ENCODE data around the gene OXGR1. TPM values are rescaled to one million over a fixed set of nuclear protein-coding genes. Genes with fewer than 3 reads are reported as not detected.

OXGR1 gene
- polyA plus RNA-seq, 3 donors, result 3.6 to 4.6 (median 4.5) TPM

DNA sequence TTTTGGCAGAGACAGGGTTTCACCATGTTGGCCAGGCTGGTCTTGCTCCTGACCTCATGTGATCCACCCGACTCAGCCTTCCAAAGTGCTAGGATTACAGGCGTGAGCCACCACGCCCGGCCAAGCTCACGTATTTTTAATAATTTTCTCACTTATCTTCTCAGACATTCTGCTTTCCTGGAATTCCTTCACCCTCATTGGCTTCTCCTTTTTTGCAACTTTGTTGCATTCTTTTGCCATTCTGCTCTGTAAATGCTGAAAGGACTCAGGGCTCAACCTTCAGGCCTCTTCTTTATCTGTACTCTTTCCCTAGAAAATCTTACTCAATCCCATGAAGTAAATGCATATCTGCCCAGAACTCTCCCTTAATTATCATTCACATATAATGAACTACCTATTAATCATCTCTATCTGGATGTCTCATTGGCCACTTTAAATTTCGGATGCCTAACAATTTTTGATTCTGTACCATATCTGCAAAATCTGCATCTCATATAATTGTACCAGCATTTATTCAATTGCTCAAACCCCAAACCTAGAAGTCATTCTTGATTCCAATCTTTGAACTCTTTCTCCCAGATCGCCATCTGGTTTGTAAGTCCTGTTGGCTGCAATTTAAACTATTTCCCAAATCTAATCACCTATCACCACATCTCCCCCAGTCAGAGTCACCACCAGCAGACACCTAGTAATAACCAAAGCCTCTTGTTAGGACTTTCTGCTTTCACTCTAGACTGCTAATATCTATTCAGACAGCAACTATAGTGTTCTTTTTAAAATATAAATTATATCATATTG, 18.2 kb upstream of the OXGR1 start:
- no peak for DNase-seq (ENCODE audit: extremely low read depth in 1 of 11, low read depth in 9 of 11, low spot score in 4 of 11)

DNA sequence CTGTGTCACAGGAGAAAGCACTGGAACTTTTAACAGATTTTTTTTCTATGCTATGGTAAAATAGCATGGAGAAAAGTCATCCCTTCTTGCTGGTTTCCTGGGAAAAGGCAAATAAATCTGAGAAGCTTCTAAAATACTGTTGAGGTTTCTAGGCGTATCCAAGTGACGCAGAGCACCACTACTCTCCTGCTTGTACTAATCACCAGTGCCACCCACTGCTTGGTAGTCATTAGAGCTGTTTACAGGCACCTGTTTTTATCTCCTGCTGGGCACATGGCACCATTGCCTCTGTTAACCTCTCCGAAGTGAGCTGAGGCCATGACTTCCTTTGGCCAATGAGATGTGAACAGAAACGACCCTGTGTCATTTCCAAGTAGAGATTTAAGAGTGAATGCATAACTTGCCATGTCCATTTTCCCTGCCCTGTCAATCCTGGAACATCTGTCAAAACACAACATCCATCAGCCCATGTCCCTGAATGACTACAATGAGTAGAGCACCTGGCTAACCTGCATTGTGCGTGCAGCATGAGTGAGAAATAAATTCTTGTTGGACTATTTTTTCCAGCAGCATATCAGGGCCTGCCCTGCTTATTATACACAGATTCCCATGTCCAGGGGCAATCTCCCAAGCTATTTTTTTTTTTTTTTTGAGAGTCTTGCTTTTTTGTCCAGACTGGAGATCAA, 17.3 kb upstream of the OXGR1 start:
- DNase-seq (ENCODE audit: extremely low read depth in 1 of 11, low read depth in 9 of 11, low spot score in 4 of 11), result no peak

DNA sequence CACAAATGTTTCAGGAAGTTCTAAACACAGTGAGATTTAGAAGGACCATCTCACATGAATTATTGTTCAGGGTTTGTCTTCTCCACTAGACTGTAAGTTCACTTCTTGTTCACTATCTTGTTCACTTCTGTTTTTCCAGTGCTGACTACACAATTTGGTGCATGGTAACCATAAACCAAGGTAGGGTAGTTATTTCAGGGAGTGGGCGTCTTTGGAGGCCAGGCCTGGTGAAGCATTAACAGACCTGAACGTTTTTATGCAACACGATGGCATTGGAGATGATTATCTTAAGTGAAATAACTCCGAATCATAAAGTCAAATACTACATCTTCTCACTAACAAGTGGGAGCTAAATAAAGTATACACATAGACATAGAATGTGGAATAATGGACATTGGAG, 14.4 kb upstream of the OXGR1 start:
- no peak for DNase-seq (ENCODE audit: extremely low read depth in 1 of 11, low read depth in 9 of 11, low spot score in 4 of 11)

DNA sequence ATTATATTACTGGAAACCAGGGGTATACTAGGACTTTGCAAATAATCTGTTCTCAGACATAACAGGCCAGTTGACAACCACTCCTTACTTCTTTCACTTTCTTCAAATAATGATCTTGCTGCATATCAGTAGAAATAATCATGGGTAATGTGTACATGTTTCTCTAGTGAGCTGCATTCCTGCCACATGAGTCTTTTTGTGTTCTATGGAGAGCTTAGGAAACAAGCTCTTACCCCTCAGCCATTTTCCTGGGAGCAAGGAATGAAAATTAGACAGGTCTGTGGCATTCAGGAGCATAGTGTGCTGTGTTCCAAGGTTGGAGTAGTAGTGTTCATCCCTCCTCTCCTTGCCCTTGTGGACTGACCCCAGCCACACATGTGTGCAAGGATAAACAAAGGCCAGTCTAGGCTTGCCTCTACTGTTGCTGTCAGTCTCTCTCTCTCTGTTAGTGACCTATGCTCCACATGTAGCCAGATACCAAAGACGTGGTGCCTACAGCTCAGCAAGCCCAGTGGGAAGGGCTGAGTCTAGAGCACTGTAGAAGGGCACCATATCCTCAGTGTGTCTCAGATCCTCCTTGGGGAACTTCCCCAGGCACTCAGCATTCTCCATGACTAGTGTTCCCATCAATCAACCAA, 11.5 kb upstream of the OXGR1 start:
- DNase-seq (ENCODE audit: extremely low read depth in 1 of 11, low read depth in 9 of 11, low spot score in 4 of 11), result no peak

DNA sequence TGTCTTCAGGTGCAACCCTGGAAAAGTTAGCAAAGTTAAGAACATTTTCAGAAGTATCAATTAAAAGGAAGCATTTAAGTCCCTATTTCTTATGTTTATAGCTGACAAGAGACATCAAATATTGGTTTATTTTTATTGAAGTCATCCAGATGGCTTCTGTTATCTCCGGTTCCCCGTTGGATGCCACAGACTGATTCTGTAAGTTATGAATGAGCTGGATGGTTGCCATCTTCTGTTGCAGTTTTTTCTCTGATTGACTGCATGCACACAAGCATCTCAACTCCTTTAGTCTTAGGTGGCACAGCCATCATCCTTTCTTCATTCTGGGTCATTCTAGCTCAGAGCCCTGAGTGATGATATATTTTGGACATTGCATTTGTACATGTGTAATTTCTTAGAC, 10.6 kb upstream of the OXGR1 start:
- DNase-seq (ENCODE audit: extremely low read depth in 1 of 11, low read depth in 9 of 11, low spot score in 4 of 11), result no peak

DNA sequence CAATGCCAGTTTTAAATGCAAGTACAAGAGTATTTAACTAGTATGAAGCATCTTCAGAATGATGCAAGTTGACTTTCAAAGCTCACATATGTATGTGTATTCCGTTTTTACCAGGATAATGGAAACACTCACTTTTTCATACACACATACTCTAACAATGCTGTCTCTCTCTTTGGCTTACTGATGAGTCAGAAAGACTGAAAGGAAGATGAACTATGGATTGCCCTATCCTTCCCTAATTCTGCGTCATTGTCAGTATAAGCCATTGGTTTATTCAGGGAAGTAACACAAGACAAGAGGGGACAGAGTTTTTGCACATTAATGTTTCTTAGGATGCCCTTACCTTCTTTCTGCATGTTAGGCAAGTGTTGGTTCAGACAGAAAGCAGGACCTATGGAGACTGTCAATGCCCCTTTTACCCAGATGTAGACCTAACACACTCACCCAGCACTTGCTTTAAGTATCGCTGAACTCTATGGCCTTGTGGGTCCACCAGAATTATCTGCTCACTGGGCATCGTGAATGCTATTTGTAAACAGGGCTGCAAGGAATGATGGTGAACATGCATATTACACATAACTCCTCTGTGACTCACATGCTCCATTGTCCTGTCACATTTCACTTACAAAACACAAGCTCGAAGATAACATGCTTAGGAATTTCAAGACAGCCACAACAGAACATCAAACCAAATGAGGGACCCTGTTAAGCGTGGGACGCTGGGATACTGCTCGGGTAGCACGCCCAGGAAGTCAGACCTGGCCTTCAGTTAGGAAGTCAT, 10.0 kb upstream of the OXGR1 start:
- DNase-seq (ENCODE audit: extremely low read depth in 1 of 11, low read depth in 9 of 11, low spot score in 4 of 11), result no peak

DNA sequence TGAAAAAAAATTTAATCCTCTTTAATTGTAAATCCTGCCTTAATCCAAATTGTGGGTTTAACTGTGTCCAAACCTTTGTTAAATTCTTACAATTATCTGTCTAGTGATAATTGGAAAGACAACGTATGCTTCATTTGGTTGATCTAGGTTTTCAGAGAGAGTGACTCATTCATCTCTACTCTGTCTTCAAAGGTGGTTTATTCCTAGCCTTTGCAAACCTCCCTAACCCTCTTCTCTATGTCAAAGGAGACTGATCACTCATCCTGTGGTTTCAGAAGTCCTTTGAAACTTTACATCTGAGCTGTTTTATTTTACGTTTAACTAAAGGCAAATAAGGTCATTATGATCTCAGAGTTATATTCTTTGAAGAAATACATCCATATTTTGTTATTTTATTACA, 8.8 kb upstream of the OXGR1 start:
- no peak for DNase-seq (ENCODE audit: extremely low read depth in 1 of 11, low read depth in 9 of 11, low spot score in 4 of 11)

DNA sequence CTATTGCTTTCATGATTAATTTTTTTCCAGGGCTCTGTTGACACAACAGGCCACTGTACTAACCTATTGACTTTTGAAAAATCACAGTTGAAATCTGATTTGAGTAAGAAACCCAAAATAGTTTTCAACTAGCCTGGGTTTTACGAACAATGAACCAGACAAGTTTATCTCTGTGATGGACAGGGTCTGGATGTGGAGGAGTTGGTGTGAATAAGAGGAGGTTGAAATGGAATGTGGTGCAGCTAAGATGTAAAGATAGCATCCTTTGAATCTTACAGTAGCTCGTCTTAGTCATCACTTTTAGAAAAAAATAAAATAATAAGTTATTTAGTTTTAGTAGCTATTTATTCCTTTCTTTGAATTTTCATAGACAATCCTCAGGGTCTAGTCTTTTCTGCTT, 8.3 kb upstream of the OXGR1 start:
- DNase-seq (ENCODE audit: extremely low read depth in 1 of 11, low read depth in 9 of 11, low spot score in 4 of 11), result no peak

DNA sequence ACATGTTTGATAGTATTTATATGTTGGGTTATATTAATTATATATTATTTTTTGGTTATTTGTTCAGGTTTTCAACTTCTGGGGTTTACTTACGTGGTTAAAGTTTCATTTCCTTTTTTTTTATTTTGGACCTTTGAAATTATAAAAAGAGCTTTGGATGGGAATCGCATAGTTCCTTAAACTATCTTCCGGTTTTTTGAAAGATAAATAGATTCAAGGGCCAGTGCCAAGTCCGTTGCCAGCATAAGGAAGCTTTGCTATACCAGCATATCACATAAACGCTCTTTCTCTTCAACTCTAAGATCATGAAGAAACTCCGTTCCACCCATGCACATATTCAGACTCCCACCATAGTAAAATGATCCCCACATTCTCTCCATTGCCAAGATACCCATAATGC, 7.4 kb upstream of the OXGR1 start:
- DNase-seq (ENCODE audit: extremely low read depth in 1 of 11, low read depth in 9 of 11, low spot score in 4 of 11), result no peak

DNA sequence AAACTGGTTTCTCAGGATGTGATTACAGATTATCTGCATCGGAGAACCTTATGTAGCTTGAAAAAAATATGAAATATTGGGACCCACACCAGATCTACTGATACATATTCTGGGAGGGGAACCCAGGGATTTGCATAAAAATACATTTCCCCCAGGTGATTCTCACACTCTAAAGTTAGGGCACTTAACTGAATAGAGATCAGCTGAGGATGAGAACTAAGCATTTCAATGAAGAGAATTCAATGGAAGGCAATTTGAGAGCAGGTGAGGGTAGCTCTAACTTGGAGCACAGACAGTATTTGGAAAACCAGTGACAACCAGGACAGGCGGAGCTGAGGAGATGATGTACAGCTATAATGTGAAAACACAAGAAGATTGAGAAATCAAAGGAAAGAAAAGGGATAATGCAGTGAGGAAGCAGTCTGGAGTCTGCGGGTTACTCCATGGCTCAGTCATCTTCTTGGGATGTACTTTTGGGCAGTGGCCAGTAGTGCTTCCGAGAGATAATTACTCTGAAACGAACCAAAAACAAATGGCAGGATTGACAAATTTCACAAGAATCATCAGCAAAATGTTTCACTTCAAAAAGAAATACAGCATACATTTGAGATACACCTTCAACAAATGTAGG, 6.1 kb upstream of the OXGR1 start:
- DNase-seq (ENCODE audit: extremely low read depth in 1 of 11, low read depth in 9 of 11, low spot score in 4 of 11), result no peak

DNA sequence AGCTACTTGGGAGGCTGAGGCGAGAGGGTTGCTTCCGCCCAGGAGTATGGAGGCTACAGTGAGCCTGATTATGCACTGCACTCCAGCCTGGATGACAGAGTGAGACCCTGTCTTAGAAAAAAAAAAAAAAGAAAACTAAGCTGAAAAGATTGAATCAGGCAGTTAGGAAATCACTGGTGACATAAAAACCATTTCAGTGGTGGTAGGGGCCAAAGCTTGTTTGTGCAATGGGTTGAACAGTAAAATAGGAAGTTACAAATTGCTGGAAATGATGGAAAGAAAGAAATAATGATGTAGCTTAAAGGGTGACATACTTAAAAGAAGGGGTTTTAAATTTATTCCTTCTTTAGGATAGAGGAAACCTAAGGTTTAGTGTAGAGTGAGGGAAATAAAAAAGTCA, 4.8 kb upstream of the OXGR1 start:
- no peak for DNase-seq (ENCODE audit: extremely low read depth in 1 of 11, low read depth in 9 of 11, low spot score in 4 of 11)

DNA sequence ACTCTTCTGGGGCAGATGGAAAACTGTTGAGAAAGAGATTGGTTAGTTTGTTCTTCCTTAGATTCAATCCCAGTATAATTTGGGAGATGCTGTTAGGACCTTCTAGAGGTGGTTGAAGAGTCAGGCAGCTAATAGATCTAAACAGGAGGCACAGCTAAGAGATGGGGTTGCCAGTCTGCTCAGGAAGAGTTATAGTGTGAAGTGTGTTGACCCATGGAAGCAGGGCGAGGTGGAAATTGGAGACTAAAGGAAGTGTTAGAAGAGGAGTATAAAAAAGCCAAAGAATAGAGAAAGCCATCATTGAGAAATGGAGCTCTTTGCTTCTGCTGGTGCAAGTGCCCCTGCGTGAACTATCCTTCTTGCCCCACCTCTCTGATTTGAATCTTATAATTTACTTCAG, 3.8 kb upstream of the OXGR1 start:
- DNase-seq (ENCODE audit: extremely low read depth in 1 of 11, low read depth in 9 of 11, low spot score in 4 of 11), result peak in 1 of 11 donors; percentile 45

DNA sequence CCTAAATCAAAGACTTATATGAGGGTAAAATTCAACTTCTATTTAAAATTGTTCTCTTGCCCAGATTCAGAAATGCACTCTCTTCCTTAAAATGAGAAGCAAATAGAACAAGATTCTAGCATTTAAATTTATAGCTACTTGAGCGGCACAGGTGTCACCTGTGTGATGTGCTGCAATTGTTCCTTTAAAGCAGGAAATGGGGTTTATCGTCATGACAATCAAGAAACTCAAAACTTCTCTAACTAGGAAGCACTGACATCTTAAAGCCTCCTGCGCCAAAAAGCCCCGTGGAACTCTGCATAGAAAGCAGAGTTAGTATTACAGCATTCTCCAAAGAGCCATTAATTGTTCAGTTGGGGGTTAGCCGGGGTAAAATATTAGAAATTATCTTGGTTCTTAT, 2.6 kb upstream of the OXGR1 start:
- no peak for DNase-seq (ENCODE audit: extremely low read depth in 1 of 11, low read depth in 9 of 11, low spot score in 4 of 11)

DNA sequence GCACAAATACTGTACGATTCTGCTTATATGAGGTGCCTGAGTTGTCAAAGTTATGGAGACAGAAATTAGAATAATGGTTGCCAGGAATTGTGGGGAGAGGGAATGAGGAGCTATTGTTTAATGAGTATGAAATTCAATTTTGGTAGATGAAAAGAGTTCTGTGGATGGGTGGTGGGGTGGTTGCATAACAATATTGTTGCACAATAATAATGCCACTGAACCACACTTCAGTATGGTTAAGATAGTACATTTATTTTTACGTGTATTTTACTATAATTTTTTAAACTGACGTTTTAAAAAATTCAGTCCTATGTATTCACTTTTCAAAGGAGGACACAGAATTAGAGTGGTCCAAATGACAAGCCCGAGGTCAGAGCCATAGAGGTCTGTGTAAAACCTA, 1.8 kb upstream of the OXGR1 start:
- DNase-seq (ENCODE audit: extremely low read depth in 1 of 11, low read depth in 9 of 11, low spot score in 4 of 11), result no peak

DNA sequence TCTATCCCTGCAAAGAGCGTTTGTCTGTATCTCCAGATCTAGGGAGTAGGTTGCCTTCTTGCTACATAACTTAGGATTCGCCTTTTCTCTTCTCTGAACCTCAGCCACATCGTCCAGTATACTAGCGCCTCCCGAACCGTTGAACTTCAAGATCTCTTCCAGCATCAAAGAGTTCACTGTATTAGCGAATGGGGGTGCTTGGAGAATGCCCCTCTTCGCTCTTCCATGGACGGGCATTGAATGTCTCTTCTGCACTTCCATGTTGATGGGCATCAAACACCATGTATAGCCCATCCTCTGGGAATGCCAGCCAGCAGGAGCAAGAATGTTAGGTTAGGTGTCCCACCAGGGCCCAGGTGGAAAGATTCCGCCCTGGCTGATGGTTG, 575 bp upstream of the OXGR1 start:
- no peak for DNase-seq (ENCODE audit: extremely low read depth in 1 of 11, low read depth in 9 of 11, low spot score in 4 of 11)

DNA sequence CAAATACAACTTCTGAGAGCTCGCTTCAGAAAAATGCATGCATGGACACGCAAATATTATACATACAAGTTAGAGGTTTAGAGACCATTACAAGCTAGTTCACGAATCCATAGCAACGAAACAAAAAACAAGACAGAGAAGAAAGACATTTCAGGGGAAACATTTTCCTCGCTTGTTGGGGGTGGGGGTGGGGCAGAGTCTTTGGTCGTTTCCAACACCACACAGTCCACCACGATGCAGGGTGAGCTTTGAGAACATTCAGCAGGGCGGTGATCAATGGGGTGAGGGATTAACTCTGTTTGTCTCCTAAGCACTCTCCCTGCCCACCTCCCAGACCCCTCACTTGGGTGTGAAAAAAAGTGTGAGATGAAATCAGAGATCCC, 651 bp downstream of the OXGR1 start:
- peak in 6 of 11 donors; percentile 37 to 65 (median 47) for DNase-seq (ENCODE audit: extremely low read depth in 1 of 11, low read depth in 9 of 11, low spot score in 4 of 11)

DNA sequence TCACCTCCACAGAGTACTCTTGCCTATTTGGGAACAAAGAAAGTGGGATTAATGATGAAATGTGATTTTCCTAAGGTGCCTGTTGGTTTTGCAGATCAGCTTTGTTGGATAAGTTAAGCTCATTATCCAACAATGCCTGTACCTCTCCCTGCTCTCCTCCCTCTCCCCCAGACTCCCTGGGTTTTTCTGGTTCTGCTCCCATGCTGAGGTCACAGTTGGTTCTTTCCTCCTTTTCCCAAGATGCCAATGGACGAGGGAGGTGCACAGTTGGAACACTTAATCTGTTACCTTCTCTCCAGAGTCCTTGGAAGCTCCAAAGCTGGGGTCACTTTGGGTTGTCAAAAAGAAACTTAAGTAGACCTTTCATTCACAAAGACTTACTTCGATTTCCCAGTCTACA, 1.6 kb downstream of the OXGR1 start:
- no peak for DNase-seq (ENCODE audit: extremely low read depth in 1 of 11, low read depth in 9 of 11, low spot score in 4 of 11)

DNA sequence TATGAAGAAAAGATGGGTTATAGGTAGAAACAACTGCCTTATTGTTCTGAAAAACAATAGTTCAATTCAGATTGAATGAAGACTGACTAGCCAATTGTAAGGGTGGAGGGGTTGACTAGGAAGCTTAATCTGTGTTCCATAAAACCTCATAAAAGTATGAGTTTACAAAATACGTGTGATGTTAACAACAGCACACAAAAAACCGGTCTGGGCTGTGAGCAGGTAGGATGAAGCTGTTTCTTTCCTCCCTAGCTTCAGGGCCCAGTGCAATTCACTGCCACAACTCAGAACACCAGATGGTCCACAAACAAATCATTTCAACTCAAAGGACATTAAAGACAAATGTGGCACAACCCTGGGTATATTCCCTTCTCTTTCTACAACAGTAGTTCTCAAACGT, 3.2 kb downstream of the OXGR1 start:
- DNase-seq (ENCODE audit: extremely low read depth in 1 of 11, low read depth in 9 of 11, low spot score in 4 of 11), result no peak

DNA sequence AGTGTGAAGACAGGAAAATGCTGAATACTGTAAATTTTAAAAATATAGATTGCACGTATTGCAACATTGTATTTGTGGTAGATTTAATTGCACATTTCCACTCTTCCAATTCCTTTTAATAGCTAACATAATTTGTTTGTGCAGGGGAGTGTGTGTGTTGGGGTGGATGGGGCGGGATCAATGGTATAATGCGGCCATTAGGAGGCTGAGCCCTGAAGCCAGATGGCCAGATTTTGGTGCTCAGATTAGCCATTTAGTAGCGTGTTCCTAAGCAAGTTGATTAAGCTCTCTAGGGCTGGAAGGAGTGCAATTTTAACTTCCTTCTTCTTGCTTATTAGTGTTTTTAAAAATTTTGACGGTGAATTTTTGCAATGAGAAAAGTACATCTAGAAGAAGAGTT, 5.8 kb downstream of the OXGR1 start:
- no peak for DNase-seq (ENCODE audit: extremely low read depth in 1 of 11, low read depth in 9 of 11, low spot score in 4 of 11)

Data from renal cortex interstitium (tissue), 11 donors.